A204.1 (cell line): ENCODE results near the gene LRRC18.

Source experiments
- FAIRE-seq: peaks from 2 replicates; lab custom pipeline; 2012; peaks lifted over from hg19 to GRCh38; lab: Jason Lieb, UNC

LRRC18 gene

DNA sequence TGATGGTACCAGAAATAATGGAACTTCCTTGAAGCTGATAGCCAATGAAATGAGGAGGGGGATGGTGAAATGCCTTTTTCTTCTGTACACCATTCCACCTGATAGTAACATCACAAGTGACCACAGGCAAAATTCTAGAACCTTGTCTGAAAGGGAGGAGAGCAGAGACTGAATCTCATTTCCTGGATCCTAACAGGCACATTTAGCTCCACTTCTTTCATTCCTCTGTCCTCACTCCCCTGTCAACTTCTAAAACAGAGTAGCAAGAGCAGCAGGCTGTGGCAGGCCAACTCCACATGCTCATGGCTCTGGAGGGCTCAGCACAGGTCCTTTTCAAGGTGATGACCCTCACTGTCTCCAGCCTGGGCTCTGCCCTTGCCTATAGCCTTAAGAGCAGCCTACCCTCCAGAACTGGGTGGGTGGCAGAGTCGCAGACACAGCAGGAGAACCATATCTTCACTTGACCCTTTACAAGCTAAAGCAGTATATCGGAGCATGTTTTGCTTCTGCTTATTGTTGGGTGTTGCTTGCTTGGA lies at the start of gene LRRC18:
Gene LRRC18, minus strand, starts transcription at position 51 of the 536 bp plus-strand sequence. CDS start 25,685 bp downstream, outside the sequence.
- FAIRE-seq: no peak

- no peak for FAIRE-seq
Measured at GRCh38 chr10:48985621-48986158, 46.0 kb upstream of the LRRC18 start.

- no peak for FAIRE-seq
Measured at GRCh38 chr10:48983648-48984351, 44.2 kb upstream of the LRRC18 start.

- FAIRE-seq: no peak
Measured at GRCh38 chr10:48982584-48982983, 42.9 kb upstream of the LRRC18 start.

DNA sequence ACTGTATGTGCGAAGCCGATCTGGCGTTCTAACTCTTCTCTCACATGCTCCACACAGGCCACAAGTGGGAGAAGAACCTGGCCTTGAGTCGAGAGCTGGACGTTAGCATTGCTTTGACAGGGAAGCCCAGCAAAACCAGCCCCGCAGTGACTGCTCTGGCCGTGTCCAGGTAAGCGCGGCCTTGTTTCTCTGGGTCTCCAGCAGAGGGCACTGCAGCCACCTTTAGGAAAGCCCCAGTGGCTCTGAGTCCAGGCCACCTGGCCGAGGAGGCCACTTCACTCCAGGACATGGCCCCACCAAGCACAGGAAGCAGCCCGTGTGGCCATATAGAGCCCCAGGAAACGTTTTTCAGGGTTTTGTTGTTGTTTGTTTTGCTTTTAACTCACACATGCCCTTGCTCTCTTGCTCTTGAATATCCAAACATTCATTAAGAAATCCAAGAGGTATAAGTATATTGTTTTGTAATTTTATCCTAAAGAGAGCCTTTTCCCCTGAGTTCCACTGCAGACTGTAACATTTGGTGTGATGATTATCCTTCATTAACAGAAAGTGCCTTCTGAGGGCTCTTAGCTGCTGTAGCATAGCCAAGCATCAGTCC lies 41.8 kb upstream of the LRRC18 start:
- no peak for FAIRE-seq

- no peak for FAIRE-seq
Measured at GRCh38 chr10:48978318-48978717, 38.7 kb upstream of the LRRC18 start.

DNA sequence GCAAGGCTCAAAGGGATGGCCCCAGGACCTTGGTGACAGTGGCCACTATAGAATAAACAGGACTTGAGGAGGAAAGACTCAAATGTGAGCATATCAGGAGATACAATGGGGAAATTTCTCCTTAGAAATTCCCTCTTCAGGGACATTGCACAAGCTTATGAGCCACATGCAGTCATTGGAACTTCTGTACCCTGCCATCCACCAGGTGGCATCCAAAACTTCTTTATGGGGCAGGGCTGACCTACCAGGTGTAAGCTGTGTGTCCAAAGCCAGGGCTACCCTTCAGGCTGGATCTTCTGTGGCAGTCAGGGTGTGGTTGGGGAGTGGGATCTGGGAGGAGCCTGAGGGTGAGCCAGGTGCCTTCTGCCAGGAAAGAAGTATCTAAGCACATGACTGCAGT lies 36.6 kb upstream of the LRRC18 start:
- FAIRE-seq: no peak

DNA sequence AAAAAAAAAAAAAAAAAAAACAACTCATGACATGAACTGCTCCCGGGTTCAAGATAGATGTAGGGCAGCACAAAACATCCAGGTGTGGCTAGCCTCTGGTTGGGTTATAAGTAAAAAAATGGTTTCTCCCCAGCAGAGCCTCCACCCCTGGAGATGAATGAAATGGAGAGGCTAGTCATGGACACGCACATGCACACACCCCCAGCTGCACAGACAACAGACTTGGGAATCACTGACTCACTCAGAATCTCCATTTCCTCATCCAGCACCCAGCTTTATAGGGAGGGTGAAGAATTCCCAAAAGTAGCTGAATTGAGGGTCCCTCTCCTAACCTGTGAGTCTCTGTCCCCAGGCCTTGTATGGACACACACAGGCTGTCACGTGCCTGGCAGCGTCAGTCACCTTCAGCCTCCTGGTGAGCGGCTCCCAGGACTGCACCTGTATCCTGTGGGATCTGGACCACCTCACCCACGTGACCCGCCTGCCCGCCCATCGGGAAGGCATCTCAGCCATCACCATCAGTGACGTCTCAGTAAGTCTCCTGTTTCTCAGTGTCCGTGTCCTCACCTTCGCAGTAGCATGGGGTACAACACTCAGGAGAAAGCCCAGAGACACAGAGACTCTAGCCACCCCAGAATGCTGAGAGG lies 35.0 kb upstream of the LRRC18 start:
- FAIRE-seq: no peak

- no peak for FAIRE-seq
Measured at GRCh38 chr10:48973065-48973464, 33.4 kb upstream of the LRRC18 start.

- no peak for FAIRE-seq
Measured at GRCh38 chr10:48970654-48971053, 31.0 kb upstream of the LRRC18 start.

- no peak for FAIRE-seq
Measured at GRCh38 chr10:48970046-48970445, 30.4 kb upstream of the LRRC18 start.

- FAIRE-seq: no peak
Measured at GRCh38 chr10:48968036-48968435, 28.4 kb upstream of the LRRC18 start.

DNA sequence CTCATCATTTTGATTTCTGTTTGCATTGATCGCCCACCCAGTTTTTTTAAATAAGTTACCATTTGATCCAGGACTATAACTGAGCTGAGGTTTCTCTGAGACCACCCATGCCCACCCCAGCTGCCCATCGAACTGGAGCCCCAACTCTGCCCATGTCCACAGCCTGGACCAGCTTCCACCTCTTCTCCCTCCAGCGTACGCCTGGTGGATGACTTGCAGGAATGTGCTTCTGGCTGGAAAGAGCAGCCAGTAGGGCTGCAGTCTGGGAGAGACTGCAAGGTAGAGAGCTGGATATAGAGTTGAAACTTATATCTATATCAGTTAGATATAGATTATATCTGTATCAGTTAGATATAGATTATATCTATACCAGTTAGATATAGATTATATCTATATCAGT lies 25.8 kb upstream of the LRRC18 start:
- FAIRE-seq: no peak

- FAIRE-seq: no peak
Measured at GRCh38 chr10:48964038-48964437, 24.4 kb upstream of the LRRC18 start.

- no peak for FAIRE-seq
Measured at GRCh38 chr10:48958598-48959190, 19.1 kb upstream of the LRRC18 start.

- no peak for FAIRE-seq
Measured at GRCh38 chr10:48957361-48958151, 17.9 kb upstream of the LRRC18 start.

DNA sequence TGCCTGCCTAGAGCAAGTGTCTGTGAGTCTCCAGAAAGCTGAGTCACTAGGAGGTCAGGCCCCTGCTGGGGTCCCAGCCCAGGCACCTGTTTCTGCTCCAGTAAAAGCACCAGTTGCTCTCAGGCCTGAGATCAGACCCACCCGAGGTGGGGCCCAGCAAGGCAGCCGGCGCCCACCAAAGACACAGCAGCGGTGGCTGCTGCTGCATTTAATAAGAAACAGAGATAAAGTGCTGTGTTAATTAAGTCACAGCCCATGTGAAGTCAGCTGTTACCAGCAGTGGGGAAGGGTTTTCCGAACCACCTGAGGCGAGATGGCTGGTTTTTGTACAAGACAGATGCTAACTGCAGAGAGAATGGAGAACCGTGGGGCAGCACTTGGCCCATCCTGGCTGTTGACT lies 12.1 kb upstream of the LRRC18 start:
- FAIRE-seq: no peak

DNA sequence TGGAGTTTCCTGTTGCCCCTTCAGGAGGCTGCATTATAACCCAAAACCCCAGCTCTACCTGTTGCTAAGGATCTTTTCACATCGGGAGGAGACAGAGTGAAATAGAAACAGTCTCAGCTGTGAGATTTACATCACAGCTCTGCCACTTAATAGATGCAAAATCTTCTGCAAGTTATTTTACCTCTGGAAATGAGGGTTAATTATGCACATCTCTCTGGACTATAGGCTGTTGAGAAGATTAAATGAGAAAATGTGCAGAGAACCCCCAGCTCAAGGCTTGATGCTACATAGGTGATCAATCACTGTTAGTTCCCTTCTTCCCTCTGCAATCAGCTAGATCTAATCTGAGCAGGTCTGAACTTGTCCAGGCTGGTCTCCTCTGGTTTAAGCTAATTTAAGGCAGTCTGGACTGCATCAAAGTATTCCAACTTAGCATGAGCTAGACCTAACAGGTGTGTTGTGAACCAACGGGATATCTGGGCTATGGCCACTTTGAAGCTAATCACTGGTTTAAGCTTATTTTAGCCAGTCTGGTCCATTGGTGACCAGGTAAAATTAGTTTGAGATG lies 8.9 kb upstream of the LRRC18 start:
- no peak for FAIRE-seq

DNA sequence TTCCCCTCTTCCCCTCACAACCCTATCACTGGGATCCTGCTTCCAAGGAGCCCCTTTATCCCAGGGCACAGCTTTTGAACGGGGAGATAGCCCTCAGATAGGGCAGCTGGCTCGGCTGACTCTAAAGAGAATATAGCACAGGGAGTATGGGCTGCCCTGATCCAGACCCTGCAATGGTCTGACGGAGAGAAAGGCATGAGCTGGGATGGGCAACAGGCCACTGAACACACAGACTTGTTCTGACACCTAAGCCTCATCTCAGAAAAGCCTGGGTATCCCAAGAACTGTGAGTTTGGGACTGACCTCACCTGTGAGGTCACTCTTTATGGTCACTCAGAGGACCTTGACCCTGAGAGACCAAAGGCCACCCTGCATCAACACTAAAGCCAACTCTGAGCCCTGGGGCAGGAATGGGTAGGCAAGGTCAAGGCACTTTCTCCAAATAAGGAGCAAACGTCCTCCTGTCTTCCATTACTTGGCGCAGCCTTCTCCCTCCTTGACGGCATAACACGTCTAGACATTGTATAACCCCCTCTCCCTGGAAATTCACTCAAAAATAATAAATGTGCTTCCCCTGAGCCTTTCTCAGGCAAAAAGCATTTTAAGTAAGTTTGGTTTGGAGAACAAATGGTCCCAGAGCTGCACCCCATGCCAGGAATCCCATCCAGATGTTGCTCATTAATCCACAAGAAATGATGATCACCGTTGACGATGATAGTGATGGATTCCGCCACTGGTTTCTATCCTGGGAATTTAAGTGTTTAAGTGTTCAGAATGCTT lies 8.2 kb upstream of the LRRC18 start:
- FAIRE-seq: no peak

DNA sequence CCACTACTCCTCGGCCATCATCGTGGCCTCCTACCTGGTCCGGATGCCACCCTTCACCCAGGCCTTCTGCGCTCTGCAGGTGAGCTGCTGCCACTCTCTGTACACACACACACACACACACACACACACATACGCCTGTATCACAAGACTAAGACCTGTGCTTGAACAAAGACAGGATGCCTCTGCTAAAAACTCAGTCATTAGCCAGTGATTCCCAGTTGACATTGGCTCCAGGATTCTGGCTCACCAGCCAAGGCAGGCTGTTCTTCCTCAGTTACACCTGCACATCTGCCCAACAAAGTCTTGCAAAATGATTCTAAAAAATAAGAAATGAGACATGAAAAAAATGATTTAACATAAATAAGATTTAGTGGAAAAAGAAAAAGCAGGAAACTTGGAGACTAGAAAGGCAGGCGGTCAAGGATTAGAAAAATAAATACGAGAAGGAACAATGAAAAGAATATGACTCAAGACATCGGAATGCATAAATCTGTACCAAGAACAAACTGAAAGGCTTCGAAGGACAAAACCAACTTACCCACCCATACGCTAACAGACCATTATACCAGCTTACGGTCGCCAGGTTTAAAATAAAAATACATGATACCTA lies 7.4 kb upstream of the LRRC18 start:
- FAIRE-seq: no peak
